Stimulated activated CD8-positive, alpha-beta memory T cell treated with anti-CD3 and anti-CD28 coated beads, Interleukin-4, amount 100 ng/mL, for 4 hours (primary cell): ENCODE data around the gene DAPP1.
A peak's percentile ranks its signal among the peaks of the same experiment; 100 is the strongest.

Experiments used
- DNase-seq, 2 donors: peaks; one replicate each; pipeline ENCODE4 v3.0.0-alpha.2; 2020; ENCODE audit warnings: low read depth in 2 of 2, low spot score in 1 of 2

Gene DAPP1

GRCh38 chr4:99894161-99894997 is 77.8 kb downstream of the DAPP1 start, which contains the start of gene LAMTOR3:
TSS of gene LAMTOR3 (minus strand) at chr4:99894427. CDS start at chr4:99893963, 464 bp downstream.
- DNase-seq, result peak; percentile 69 to 80

DNA sequence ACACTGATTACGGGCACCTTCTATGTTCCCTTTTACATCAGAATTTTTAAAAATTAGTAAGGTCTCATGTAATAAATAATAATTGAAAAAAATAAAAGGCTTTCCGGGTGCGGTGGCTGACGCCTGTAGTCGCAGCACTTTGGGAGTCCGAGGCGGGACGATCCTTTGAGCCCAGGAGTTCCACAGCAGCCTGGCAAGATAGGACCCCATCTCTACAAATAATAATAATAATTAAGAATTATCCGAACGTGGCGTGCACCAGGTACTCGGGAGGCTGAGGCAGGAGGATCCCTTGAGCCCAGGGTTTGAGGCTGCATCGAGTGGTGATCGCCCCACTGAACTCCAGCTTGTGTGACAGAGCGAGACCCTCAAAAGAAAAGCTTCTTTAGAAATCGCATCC is 78.4 kb downstream of the DAPP1 start:
- no peak for DNase-seq

DNA sequence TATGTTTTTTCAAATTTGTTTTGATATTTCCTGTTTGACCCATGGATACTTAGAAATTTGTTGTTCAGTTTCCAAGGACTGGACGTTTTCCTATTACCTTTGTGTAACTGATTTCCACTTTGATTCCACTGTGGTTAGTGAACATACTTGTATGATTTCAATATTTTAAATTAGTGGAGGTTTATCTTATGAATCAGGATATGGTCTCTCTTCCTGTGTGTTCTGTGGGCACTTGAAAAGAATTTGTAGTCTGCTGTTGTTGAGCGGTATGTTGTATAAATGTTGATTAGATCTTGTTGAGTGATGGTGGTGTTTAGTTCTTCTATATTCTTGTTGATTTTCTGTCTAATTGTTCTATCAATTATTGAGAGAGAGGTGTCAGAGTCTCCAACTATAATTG is 98.8 kb downstream of the DAPP1 start:
- no peak for DNase-seq

GRCh38 chr4:99917575-99917974 is 100.9 kb downstream of the DAPP1 start:
- no peak for DNase-seq

DNA sequence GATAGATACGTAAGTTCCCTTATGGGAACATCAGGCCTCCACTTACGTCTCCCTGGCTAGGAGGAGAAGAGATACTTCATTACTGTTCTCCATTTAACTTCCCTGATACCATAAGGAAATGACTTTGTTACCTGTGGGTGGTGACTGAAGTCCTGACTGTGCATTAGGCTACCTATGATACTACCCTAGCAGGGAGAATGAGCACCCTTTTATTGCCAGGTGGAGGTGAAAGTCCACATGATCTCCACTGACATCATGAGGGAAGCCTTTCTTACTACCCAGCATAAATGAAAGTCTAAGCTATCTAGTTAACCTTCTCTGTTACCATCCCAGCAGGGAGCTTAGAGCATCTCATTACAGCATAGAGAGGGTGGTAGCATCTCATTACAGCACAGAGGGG is 102.0 kb downstream of the DAPP1 start:
- no peak for DNase-seq
